ENCODE data around the gene LRRC4B.

LRRC4B gene

DNA sequence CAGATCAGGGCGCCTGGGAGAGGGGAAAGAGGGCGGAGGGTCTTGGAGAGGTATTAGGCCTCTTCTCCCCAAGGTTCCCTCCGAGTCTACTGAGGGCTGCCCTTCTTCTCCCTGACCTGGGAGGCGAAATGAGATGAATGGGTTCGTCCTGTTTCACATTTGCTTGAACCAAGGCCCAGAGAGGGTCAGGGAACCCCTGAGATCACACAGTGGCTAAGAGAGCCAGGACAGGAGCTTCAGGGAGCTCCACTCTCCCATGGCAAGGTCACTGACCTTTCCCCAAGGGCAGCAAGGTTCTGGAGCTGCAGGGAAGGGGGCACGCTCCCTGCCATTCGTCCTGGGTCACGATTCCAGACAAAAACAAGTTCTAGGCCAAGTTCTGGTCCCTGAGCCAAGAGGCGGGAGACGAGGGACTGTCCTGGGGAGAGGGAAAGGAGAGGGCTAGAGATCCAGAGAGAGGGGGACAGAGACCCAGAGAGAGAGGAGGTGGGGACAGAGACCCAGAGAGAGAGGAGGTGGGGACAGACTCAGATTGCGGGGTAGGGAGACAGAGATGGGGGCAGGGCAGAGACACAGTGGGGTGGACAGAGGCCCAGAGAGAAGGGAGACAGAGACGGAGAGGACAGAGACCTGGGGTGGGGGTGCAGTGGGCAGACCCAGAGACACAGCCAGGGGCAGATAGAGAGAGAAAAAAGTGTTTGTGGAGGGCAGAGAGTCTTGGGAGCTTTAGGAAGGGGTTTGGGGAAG, 55.1 kb downstream of the LRRC4B start (continued):
- TF ChIP-seq, protein P1, sequence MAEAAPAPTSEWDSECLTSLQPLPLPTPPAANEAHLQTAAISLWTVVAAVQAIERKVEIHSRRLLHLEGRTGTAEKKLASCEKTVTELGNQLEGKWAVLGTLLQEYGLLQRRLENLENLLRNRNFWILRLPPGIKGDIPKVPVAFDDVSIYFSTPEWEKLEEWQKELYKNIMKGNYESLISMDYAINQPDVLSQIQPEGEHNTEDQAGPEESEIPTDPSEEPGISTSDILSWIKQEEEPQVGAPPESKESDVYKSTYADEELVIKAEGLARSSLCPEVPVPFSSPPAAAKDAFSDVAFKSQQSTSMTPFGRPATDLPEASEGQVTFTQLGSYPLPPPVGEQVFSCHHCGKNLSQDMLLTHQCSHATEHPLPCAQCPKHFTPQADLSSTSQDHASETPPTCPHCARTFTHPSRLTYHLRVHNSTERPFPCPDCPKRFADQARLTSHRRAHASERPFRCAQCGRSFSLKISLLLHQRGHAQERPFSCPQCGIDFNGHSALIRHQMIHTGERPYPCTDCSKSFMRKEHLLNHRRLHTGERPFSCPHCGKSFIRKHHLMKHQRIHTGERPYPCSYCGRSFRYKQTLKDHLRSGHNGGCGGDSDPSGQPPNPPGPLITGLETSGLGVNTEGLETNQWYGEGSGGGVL (tag by site-specific recombination; IDR thresholded peaks at IDR 0.05), result 0 out of 2 replicates have a peak, but pooled peaks have one; percentile 28
- TF ChIP-seq, protein P2, sequence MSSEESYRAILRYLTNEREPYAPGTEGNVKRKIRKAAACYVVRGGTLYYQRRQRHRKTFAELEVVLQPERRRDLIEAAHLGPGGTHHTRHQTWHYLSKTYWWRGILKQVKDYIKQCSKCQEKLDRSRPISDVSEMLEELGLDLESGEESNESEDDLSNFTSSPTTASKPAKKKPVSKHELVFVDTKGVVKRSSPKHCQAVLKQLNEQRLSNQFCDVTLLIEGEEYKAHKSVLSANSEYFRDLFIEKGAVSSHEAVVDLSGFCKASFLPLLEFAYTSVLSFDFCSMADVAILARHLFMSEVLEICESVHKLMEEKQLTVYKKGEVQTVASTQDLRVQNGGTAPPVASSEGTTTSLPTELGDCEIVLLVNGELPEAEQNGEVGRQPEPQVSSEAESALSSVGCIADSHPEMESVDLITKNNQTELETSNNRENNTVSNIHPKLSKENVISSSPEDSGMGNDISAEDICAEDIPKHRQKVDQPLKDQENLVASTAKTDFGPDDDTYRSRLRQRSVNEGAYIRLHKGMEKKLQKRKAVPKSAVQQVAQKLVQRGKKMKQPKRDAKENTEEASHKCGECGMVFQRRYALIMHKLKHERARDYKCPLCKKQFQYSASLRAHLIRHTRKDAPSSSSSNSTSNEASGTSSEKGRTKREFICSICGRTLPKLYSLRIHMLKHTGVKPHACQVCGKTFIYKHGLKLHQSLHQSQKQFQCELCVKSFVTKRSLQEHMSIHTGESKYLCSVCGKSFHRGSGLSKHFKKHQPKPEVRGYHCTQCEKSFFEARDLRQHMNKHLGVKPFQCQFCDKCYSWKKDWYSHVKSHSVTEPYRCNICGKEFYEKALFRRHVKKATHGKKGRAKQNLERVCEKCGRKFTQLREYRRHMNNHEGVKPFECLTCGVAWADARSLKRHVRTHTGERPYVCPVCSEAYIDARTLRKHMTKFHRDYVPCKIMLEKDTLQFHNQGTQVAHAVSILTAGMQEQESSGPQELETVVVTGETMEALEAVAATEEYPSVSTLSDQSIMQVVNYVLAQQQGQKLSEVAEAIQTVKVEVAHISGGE (tag by site-specific recombination; conservative IDR thresholded peaks at IDR 0.05; ENCODE audit: low read depth), result no peak
- no peak for TF ChIP-seq ZNF211 (tag by site-specific recombination; IDR thresholded peaks at IDR 0.05; ENCODE audit: low read depth)
- no peak for TF ChIP-seq ZNF555 (tag by site-specific recombination; conservative IDR thresholded peaks at IDR 0.05)
- no peak for TF ChIP-seq ZNF423 (tag by site-specific recombination; IDR thresholded peaks at IDR 0.05)
- no peak for TF ChIP-seq ZNF23 (tag by site-specific recombination; IDR thresholded peaks at IDR 0.05; ENCODE audit: borderline replicate concordance)
- TF ChIP-seq KLF17 (tag by site-specific recombination; IDR thresholded peaks at IDR 0.05), result no peak
- no peak for TF ChIP-seq PRDM1 (tag by site-specific recombination; IDR thresholded peaks at IDR 0.05)
- TF ChIP-seq ZNF214 (tag by site-specific recombination; IDR thresholded peaks at IDR 0.05; ENCODE audit: borderline replicate concordance), result no peak
- 0 out of 2 replicates have a peak, but pooled peaks have one; percentile 0 for TF ChIP-seq ZNF596 (tag by site-specific recombination; IDR thresholded peaks at IDR 0.05)
- TF ChIP-seq ZNF621 (tag by site-specific recombination; IDR thresholded peaks at IDR 0.05), result no peak
- no peak for TF ChIP-seq ZNF707 (tag by site-specific recombination; IDR thresholded peaks at IDR 0.05)
- no peak for TF ChIP-seq ZNF513 (tag by site-specific recombination; IDR thresholded peaks at IDR 0.05)
- TF ChIP-seq ZNF654 (tag by site-specific recombination; IDR thresholded peaks at IDR 0.05; ENCODE audit: low read depth), result no peak
- no peak for TF ChIP-seq ZNF157 (tag by site-specific recombination; IDR thresholded peaks at IDR 0.05)

GRCh38 chr19:50512112-50512998, 55.9 kb downstream of the LRRC4B start:
- Histone ChIP-seq H3K36me3 (ENCODE audit: control insufficient read depth in 2 of 2, insufficient read depth in 1 of 2, low read length in 2 of 2) (no peaks in the 10 kb centered on the region), H3K9me3 (ENCODE audit: control insufficient read depth, insufficient read depth, low read depth, low read length) (no peaks in the 10 kb centered on the region), H3K4me1 (ENCODE audit: control insufficient read depth, insufficient read depth, low read length) (peaks cover 5% of the 10 kb centered on the region), H3K27ac (ENCODE audit: extremely low read depth, low read depth, low read length) (peak overlapping the region; percentile 76; the same call in 1 of the 2 replicates), H3K4me3 (ENCODE audit: low read depth, low read length) (no peak overlapping the region)
- ChIA-PET CTCF (interaction anchor here (0.9 to 2.7 kb wide), 4 partner anchors 16 to 144 kb away, joined by 3 to 11 read pairs (median 6); no protein-coding TSS in a partner anchor), POLR2A (interaction anchor here (0.7 to 1.5 kb wide), 3 partner anchors 33 to 157 kb away, joined by 3 to 7 read pairs (median 5); no protein-coding TSS in a partner anchor)
- 0 out of 2 replicates have a peak, but pooled peaks have one; percentile 17 for TF ChIP-seq GLIS1 (tag by site-specific recombination; IDR thresholded peaks at IDR 0.05)
- TF ChIP-seq ZNF112 (tag by site-specific recombination; IDR thresholded peaks at IDR 0.05), result no peak
- TF ChIP-seq ZIC2 (tag by site-specific recombination; IDR thresholded peaks at IDR 0.05), result peak; percentile 17; the same call in 1 of the 2 replicates
